Neural progenitor cell (in vitro differentiated cells): ENCODE data around the gene PDLIM4.

Source experiments
- CTCF ChIP-seq: fragments of 200-600 bp; sonication (generic); IDR thresholded peaks from 2 replicates; pipeline ENCODE4 v1.5.1; 2017; ENCODE audit warnings: antibody characterized with exemption, mild to moderate bottlenecking
- EZH2 ChIP-seq: fragments of 200-600 bp; sonication (generic); IDR thresholded peaks from 2 replicates; pipeline ENCODE4 v1.6.1; 2017; ENCODE audit warnings: antibody characterized with exemption, mild to moderate bottlenecking, moderate library complexity
- EZH2phosphoT487 ChIP-seq: fragments of 200-600 bp; sonication (generic); IDR thresholded peaks from 2 replicates; pipeline ENCODE4 v1.6.1; 2017; ENCODE audit warnings: antibody characterized with exemption

GRCh38 chr5:132281856-132282614, 24.5 kb downstream of the PDLIM4 start:
- TF ChIP-seq EZH2 (no peak), CTCF (no peak), EZH2phosphoT487 (no peak)
